GM13977 (cell line): ENCODE data around the gene C16orf92.

ENCODE experiments used
- DNase-seq: peaks from one replicate; pipeline ENCODE4 v3.0.0; 2012; ENCODE audit warnings: low spot score
- in situ Hi-C: fragments of 300-500 bp; cut with MboI; formaldehyde crosslinking; loops from one replicate; pipeline ENCODE4 v1.12.0; 2022; ENCODE audit warnings: low sequenced_read_pairs, low pct_unique_long_range_greater_than_20kb, mixed read lengths, inconsistent platforms; ENCODE audit not compliant: unreplicated experiment
- TF ChIP-seq, protein P1 (sequence below): IDR thresholded peaks from 2 replicates; pipeline ENCODE4 v1.5.1; 2012; ENCODE audit warnings: mild to moderate bottlenecking, control low read depth; ENCODE audit not compliant: insufficient read depth; ENCODE audit errors: extremely low read depth, missing control alignments

Gene C16orf92

DNA sequence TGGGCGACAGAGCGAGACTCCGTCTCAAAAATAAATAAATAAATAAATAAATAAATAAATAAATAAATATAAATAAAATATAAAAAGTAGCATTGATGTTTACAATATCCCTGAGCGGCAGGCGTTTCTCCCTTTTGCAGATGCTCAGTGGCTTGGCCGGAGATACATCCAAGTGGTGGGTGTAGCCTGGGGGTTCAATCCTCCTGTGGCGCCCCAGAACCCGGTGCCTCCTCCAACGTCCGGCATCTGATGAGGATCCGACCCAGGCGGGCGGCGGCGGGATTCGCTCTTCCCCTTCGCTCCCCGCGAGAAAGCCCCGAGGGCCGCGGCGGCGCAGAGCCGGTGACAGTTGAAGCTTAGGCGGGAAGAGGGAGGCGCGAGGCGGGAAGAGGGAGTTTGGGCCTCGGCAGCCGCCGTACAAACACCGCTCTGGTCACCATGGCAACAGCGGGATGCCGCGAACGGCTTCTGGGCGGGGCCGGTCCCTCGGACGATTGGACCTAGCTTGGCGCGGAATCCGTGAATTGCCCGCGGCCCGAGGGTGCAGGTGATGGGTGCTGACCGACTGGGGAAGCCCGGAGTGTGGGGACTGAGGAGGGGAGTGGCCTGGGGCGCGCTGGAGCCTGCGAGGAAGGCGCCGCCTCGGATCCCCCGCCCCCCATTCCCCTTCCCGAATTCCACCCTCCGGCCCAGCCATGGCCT, 29.8 kb downstream of the C16orf92 start:
- DNase-seq: peak; percentile 95
- in situ Hi-C loops: no loop called here
- TF ChIP-seq, protein P1, sequence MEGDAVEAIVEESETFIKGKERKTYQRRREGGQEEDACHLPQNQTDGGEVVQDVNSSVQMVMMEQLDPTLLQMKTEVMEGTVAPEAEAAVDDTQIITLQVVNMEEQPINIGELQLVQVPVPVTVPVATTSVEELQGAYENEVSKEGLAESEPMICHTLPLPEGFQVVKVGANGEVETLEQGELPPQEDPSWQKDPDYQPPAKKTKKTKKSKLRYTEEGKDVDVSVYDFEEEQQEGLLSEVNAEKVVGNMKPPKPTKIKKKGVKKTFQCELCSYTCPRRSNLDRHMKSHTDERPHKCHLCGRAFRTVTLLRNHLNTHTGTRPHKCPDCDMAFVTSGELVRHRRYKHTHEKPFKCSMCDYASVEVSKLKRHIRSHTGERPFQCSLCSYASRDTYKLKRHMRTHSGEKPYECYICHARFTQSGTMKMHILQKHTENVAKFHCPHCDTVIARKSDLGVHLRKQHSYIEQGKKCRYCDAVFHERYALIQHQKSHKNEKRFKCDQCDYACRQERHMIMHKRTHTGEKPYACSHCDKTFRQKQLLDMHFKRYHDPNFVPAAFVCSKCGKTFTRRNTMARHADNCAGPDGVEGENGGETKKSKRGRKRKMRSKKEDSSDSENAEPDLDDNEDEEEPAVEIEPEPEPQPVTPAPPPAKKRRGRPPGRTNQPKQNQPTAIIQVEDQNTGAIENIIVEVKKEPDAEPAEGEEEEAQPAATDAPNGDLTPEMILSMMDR: no peak

DNA sequence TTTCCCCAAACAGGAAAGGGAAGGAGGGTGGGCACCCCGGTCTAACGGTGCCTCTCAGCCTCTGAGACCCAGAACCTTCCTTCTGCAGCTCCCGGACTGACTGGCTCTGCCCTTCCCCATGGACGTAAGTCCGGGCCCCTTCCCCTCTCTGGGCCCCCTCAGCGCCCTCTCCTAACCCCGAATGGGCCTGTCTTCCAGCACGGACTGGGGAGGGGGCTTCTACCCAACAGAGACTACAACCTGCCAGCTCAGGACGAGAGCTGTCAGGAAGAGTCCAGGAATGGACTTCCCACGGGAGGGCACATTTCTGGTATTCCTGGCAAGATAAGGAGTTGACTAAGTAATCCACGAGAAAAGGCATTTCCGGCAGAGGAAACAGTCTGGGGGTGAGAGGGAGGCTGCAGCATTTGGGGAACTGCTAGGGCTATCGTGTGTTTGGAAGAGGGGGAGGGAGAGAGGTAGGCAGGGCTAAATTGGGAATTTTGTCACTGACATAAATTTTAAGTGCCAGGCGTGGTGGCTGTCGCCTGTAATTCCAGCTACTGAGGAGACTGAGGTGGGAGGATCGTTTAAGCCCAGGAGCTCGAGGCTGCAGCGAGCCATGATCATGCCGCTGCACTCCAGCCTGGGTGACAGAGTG, 30.5 kb downstream of the C16orf92 start:
- in situ Hi-C loops: no loop called here
- TF ChIP-seq, protein P1: no peak
- DNase-seq: no peak

DNA sequence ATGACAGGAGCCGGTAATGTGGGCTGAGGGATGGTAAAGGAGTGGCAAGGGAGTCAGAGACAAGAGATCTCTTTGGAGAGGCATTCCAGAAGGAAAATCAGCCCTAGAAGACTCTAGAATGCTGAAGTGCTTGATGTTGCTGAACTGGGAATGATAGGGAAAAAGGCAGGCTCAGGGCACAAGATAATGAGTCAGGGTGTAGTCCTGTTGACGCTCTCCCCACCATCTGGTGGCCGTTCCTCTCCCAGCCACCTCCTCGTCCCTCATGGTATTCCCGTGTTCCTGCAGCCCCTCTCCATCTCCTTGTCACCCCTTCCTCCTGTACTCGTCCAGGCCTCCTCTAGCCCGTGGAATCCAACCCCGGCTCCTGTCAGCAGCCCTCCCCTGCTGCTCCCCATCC, 31.5 kb downstream of the C16orf92 start:
- in situ Hi-C loops: no loop called here
- DNase-seq: no peak
- TF ChIP-seq, protein P1: no peak

DNA sequence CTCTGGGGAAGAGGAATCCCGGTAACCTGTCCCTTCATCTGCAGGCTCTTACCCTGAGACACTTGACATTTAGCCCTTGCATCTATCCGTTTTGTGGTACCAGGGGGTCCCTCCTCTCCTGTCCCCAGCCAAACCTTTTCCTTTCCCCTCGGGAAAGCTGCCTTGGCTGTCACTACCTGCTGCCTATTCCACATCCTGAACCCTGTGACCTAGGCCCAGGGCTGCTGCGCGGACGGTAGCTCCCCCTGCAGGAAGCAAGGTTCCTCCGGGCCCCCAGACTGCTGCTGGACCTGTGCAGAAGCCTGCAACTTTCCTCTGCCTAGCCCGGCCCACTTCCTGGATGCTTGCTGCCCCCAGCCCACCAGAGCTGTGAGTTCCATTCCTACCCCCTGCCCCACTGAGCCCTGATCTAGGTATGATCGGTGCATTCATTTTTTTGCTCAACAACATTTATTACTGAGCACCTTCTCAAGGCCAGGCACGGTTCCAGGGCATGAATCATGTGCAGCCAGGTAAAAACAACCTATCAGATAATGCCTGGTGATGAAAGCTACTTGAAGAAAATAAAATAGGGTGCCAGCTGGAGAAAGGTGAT, 32.1 kb downstream of the C16orf92 start:
- in situ Hi-C loops: no loop called here
- TF ChIP-seq, protein P1: peak; percentile 79
- peak; percentile 66 for DNase-seq

DNA sequence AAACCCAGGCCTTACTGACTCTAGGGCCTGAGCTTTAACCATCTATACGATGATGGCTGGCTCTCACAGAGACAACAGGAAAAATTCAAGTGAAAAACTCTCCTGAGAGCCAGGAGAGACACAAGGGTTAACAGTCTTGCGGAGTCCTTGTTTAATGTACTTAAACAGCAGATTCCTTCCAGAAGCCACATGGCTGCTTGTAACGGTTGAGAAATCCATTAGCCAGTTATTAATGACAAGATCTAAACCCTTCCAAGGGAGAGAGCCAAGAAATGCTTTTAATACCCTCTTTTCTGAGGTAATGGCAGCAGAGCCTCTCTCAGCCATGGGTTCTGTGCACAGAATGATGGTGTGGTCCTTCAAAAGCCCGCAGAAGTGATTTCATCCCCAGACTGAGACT, 37.3 kb downstream of the C16orf92 start:
- in situ Hi-C loops: no loop called here

DNA sequence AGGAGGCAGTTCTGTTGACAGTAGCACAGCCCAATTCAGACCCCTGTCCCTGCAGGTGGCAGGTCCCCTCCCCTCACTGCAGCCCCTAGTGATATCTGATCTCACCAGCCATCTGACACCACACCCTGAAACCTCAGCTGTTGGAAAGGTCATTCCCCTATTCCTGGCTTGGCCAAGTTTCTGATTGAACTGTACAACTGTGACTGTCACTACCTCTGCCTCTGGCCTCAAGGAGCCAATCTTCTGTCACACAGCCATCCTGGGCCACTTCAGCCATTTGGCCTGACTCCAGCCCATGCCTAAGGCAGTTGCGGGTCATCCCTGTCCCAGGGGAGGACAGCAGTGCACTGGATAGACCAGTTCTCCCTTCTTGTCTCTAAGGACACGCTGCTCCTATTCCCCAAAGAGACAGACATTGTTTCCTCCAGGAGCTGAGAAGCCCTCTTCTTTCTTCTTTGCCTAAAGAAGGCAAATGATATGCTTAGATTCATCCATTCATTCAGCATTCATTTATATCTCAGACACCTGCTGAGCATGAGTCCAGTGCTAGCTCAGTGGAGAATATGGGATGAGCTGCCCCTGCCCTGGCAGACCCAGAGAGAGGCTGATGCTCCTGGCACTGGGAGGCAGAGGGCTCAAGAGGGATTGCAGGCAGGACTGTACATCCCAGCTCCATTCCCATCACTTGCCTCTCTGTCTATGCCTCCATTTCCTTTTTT, 38.0 kb downstream of the C16orf92 start:
- TF ChIP-seq, protein P1: no peak
- in situ Hi-C loops: no loop called here
- DNase-seq: no peak

More for the DNA sequence above, 37.3 kb downstream of the C16orf92 start:
- DNase-seq: no peak
- TF ChIP-seq, protein P1: no peak
